K562 (cell line): Measurements from ENCODE around the gene FXYD1. TPM values are rescaled to one million over a fixed set of nuclear protein-coding genes. Genes with fewer than 3 reads are reported as not detected.
A peak's percentile ranks its signal among the peaks of the same experiment; 100 is the strongest.

Source experiments
- ATAC-seq: fragments of 200-7000 bp; cut with Tn5 transposase; 3 replicates; pipeline ENCODE4 v1.9.1; 2020; ENCODE audit warnings: moderate library complexity
- BruUV-seq: library from RNA; stranded (reverse); fragments of 400-500 nt; replicated peaks from 2 replicates; lab custom pipeline; 2021; lab: Mats Ljungman, UMichigan
- CTCF ChIA-PET: fragments of 300-600 bp; formaldehyde crosslinking; extraction: SDS; loops from one replicate; lab custom pipeline; 2021; ENCODE audit warnings: low intra/inter-chr PET ratio; lab: Yijun Ruan, JAX
- POLR2A ChIA-PET: fragments of 300-600, 350-650 bp; sonication (Branson Sonifier 250); formaldehyde crosslinking; extraction: SDS; loops from one replicate; lab custom pipeline; 2021; ENCODE audit warnings: antibody characterized with exemption, inconsistent platforms; lab: Yijun Ruan, JAX
- DNase-seq, 4 experiments: peaks; one replicate each; pipeline versions ENCODE4 v3.0.0 to v3.0.0-alpha.2; 2011 to 2018; ENCODE audit warnings: low spot score in 3 of 4, mixed read lengths in 3 of 4; ENCODE audit errors: extremely low read depth in 1 of 4
- FAIRE-seq: peaks from 2 replicates; lab custom pipeline; 2011; peaks lifted over from hg19 to GRCh38; lab: Jason Lieb, UNC
- H2AFZ ChIP-seq: 2 replicates; pipeline ENCODE4 v1.6.0; 2011; ENCODE audit warnings: low read depth, low read length, control low read depth, inconsistent platforms
- H3K27ac ChIP-seq: fragments of 200-600 bp; 3 replicates; pipeline ENCODE4 v1.8.0; 2011; ENCODE audit warnings: low read depth, mild to moderate bottlenecking, control low read depth, inconsistent platforms, low read length, moderate library complexity, mixed read lengths; ENCODE audit errors: extremely low read depth
- H3K27me3 ChIP-seq, 2 experiments: fragments of 300-600 bp in 1 of 2; 2 replicates in 1 of 2; 3 replicates in 1 of 2; pipeline versions ENCODE4 v1.6.0 to v1.8.0; 2011; ENCODE audit warnings: inconsistent platforms in 2 of 2, low read length in 2 of 2, mild to moderate bottlenecking in 1 of 2, mixed read lengths in 1 of 2, moderate library complexity in 1 of 2; ENCODE audit not compliant: control insufficient read depth in 2 of 2, insufficient read depth in 2 of 2
- H3K36me3 ChIP-seq: fragments of 300-600 bp; 3 replicates; pipeline ENCODE4 v1.8.0; 2011; ENCODE audit warnings: mild to moderate bottlenecking, low read length, inconsistent platforms; ENCODE audit not compliant: control insufficient read depth, insufficient read depth
- H3K4me1 ChIP-seq, 2 experiments: fragments of 200-600 bp in 1 of 2; replicated peaks in 1 of 2; 2 replicates in 1 of 2; 3 replicates in 1 of 2; pipeline versions ENCODE4 v1.5.1 to v1.8.0; 2011; ENCODE audit warnings: inconsistent platforms in 2 of 2, low read length in 2 of 2, mild to moderate bottlenecking in 1 of 2, mixed read lengths in 1 of 2, moderate library complexity in 1 of 2; ENCODE audit not compliant: control insufficient read depth in 2 of 2, insufficient read depth in 2 of 2
- H3K4me2 ChIP-seq: 2 replicates; pipeline ENCODE4 v1.6.1; 2011; ENCODE audit warnings: low read length, control low read depth, inconsistent platforms, mixed read lengths; ENCODE audit not compliant: insufficient read depth
- H3K4me3 ChIP-seq: fragments of 200-600 bp; sonication (generic), shearing (Covaris generic); 2 replicates; pipeline ENCODE4 v1.5.1; 2016; ENCODE audit warnings: control low read depth, inconsistent platforms
- H3K79me2 ChIP-seq: fragments of 200-600 bp; 3 replicates; pipeline ENCODE4 v1.8.0; 2011; ENCODE audit warnings: low read length, inconsistent platforms; ENCODE audit not compliant: control insufficient read depth, insufficient read depth
- H3K9ac ChIP-seq, 2 experiments: 2 replicates each; pipeline versions ENCODE4 v1.6.0 to v1.6.1; 2011; ENCODE audit warnings: low read depth in 2 of 2, low read length in 2 of 2, control low read depth in 1 of 2, inconsistent platforms in 1 of 2, mild to moderate bottlenecking in 1 of 2, mixed read lengths in 1 of 2; ENCODE audit not compliant: insufficient read depth in 1 of 2
- H3K9me1 ChIP-seq: one replicate; pipeline ENCODE4 v1.6.0; 2011; ENCODE audit warnings: inconsistent platforms, mild to moderate bottlenecking, low read length, moderate library complexity; ENCODE audit not compliant: control insufficient read depth, insufficient read depth
- H3K9me3 ChIP-seq: replicated peaks from 2 replicates; pipeline ENCODE4 v1.5.1; 2011; ENCODE audit warnings: low read depth, low read length, inconsistent platforms; ENCODE audit not compliant: control insufficient read depth, insufficient read depth
- H4K20me1 ChIP-seq: replicated peaks from 2 replicates; pipeline ENCODE4 v1.6.1; 2011; ENCODE audit warnings: low read length, inconsistent platforms, mixed read lengths; ENCODE audit not compliant: control insufficient read depth, insufficient read depth
- CHAMP1 ChIP-seq: fragments of 450-650 bp; IDR thresholded peaks from 2 replicates; pipeline ENCODE4 v1.6.1; 2016; ENCODE audit warnings: mild to moderate bottlenecking
- HES1 ChIP-seq: fragments of 450-650 bp; IDR thresholded peaks from 2 replicates; pipeline ENCODE4 v1.6.1; 2016; ENCODE audit warnings: low read depth, mild to moderate bottlenecking, moderate library complexity
- KDM1A ChIP-seq, 2 experiments: fragments of 450-650 bp; IDR thresholded peaks; 2 replicates each; pipeline ENCODE4 v1.6.1; 2016; ENCODE audit warnings: mild to moderate bottlenecking in 2 of 2
- POLR2G ChIP-seq: fragments of 200-400 bp; formaldehyde crosslinking; IDR thresholded peaks from 2 replicates; pipeline ENCODE4 v1.6.1; 2017; ENCODE audit warnings: low read depth, mild to moderate bottlenecking, antibody characterized with exemption, low read length, moderate library complexity
- RFX1 ChIP-seq: fragments of 450-650 bp; IDR thresholded peaks from 2 replicates; pipeline ENCODE4 v1.6.1; 2016; ENCODE audit warnings: mild to moderate bottlenecking, moderate library complexity
- SP1 ChIP-seq: sonication (generic); formaldehyde crosslinking; IDR thresholded peaks from 2 replicates; pipeline ENCODE4 v1.8.1; 2022; ENCODE audit warnings: mild to moderate bottlenecking, missing genetic modification reagents
- SUPT5H ChIP-seq: fragments of 450-650 bp; IDR thresholded peaks from 2 replicates; pipeline ENCODE4 v1.6.1; 2016
- VEZF1 ChIP-seq: fragments of 200-800 bp; sonication (Bioruptor generic); IDR thresholded peaks from 2 replicates; pipeline ENCODE4 v1.6.1; 2017; ENCODE audit warnings: missing genetic modification characterization, missing compliant biosample characterization
- ZBTB7A ChIP-seq: IDR thresholded peaks from 2 replicates; pipeline ENCODE4 v1.6.1; 2011; ENCODE audit warnings: low read depth, mild to moderate bottlenecking, low read length, moderate library complexity, borderline replicate concordance; ENCODE audit not compliant: control insufficient read depth
- ZNF134 ChIP-seq: fragments of 250-450 bp; sonication (Bioruptor Pico); conservative IDR thresholded peaks from 2 replicates; pipeline ENCODE4 v1.4.0; 2020
- ZNF740 ChIP-seq, 3 experiments: fragments of 200-800 bp in 1 of 3; sonication (Bioruptor generic) in 1 of 3; sonication (generic) in 1 of 3; formaldehyde crosslinking in 1 of 3; IDR thresholded peaks; 2 replicates each; pipeline versions ENCODE4 v1.6.1 to v1.8.0; 2016 to 2022; ENCODE audit warnings: mild to moderate bottlenecking in 2 of 3, missing compliant biosample characterization in 2 of 3, missing genetic modification characterization in 2 of 3, missing genetic modification reagents in 1 of 3
- WGBS: fragments of 100-300 bp; shearing (Covaris generic); methylation state at CpG from one replicate; pipeline ENCODE4 v1.1.6; 2016; ENCODE audit warnings: low coverage, mixed read lengths; ENCODE audit not compliant: insufficient coverage; ENCODE audit errors: missing lambda C conversion rate; 5-methylcytosine and 5-hydroxymethylcytosine counted together
- in situ Hi-C: fragments of 300-500 bp; cut with MboI; formaldehyde crosslinking; loops from 4 replicates; pipeline ENCODE4 v1.15.0; 2018; ENCODE audit warnings: inconsistent platforms, mixed read lengths
- intact Hi-C: fragments of 100-400 bp; cut with micrococcal nuclease; formaldehyde crosslinking; loops from 2 replicates; pipeline ENCODE4 v1.14.2; 2022
- polyA plus RNA-seq, 8 experiments: library from polyadenylated mRNA; depleted of rRNA in 4 of 8; stranded (reverse) in 5 of 8; unstranded in 3 of 8; fragments of >200 nt; fragmentation: Nextera tagmentation in 2 of 8; fragmentation: Illumina TruSeq in 1 of 8; extraction: Ambion mirVana in 2 of 8; extraction: Trizol in 1 of 8; gene quantifications; 2 replicates each; pipeline versions ENCODE4 v1.2.1 to v1.2.3, GENCODE V29; 2011 to 2014; ENCODE audit warnings: inconsistent platforms in 1 of 8, missing spikeins in 1 of 8
- total RNA-seq, 7 experiments: library from RNA; depleted of rRNA in 6 of 7; stranded (reverse); fragments of >200 nt in 6 of 7; fragmentation: Illumina TruSeq in 2 of 7; extraction: Trizol in 2 of 7; gene quantifications; 2 replicates each; pipeline versions ENCODE4 v1.2.1 to v1.2.3, GENCODE V29; 2011 to 2021; ENCODE audit warnings: low replicate concordance in 1 of 7

FXYD1 gene
- total and polyA plus RNA-seq, 9 of the 15 experiments (the other 6 are each of a cell fraction or from before 2014, with no cell fraction given) = 0.40 to 3.2 (median 1.8) TPM; not detected in 3

- in situ Hi-C loops = no loop called here
- peak within 1 kb of the TSS; percentile 42 to 89; a peak in 3 of 4 replicates for H3K9ac ChIP-seq
- peak within 1 kb of the TSS; percentile 43 for H3K4me3 ChIP-seq
- WGBS = 25% methylated on average over 7 of the region's 31 CpGs
- H3K9me3 ChIP-seq = no peaks in the 10 kb centered on the region
- ATAC-seq (no peak), DNase-seq (no peak), FAIRE-seq (no peak)
- intact Hi-C loops = loop anchor here (5.0 kb wide), 1 partner anchor 124 kb away; the partner anchor contains the start of gene USF2
- no peaks in the 10 kb centered on the region; a peak in 1 of 5 replicates for H3K27me3 ChIP-seq
- peaks cover 13 to 58% of the 10 kb centered on the region in 2 experiments for H3K4me1 ChIP-seq
- H3K4me2 ChIP-seq = peak within 1 kb of the TSS; percentile 78
- 0 out of 2 replicates have a peak, but pooled peaks have one; percentile 21 for TF ChIP-seq SP1 (CRISPR knock-in tag)
- TF ChIP-seq CHAMP1 = no peak
- TF ChIP-seq POLR2G = peak; percentile 45
- TF ChIP-seq ZBTB7A = 0 out of 2 replicates have a peak, but pooled peaks have one; percentile 38
- TF ChIP-seq VEZF1 (CRISPR knock-in tag) = peak; percentile 4; the same call in 1 of the 2 replicates
- no peak for TF ChIP-seq SUPT5H
- peak; percentile 44 for TF ChIP-seq ZNF740 (CRISPR knock-in tag; IDR thresholded peaks at IDR 0.05)
- TF ChIP-seq ZNF740 (tag; IDR thresholded peaks at IDR 0.05) = peak in 1 of 2 experiments; percentile 87; a peak in 2 of 4 replicates
- no peak for TF ChIP-seq HES1
- peak in 1 of 2 experiments; percentile 65; a peak in 2 of 4 replicates for TF ChIP-seq KDM1A (IDR thresholded peaks at IDR 0.05)
- TF ChIP-seq RFX1 = peak; percentile 89
- no peak for TF ChIP-seq ZNF134
- peaks cover 12% of the 10 kb centered on the region for H4K20me1 ChIP-seq
- H3K79me2 ChIP-seq = no peaks in the 10 kb centered on the region
- BruUV-seq = no TSS peak
- no peaks in the 10 kb centered on the region for H3K9me1 ChIP-seq
- H2AFZ ChIP-seq = peak within 1 kb of the TSS; percentile 95
- peak within 1 kb of the TSS; percentile 19; the same call in 1 of the 3 replicates for H3K27ac ChIP-seq
- ChIA-PET CTCF (no interaction called here), POLR2A (interaction anchor here (0.6 to 1.0 kb wide), 4 partner anchors 118 to 750 kb away, joined by 3 to 5 read pairs (median 3); no protein-coding TSS in a partner anchor)
- peaks cover 7% of the 10 kb centered on the region; the same call in 2 of the 3 replicates for H3K36me3 ChIP-seq
Observed at GRCh38 chr19:35143231-35143715, 4.6 kb downstream of the FXYD1 start, which contains the start of gene FXYD7. Gene FXYD7 (plus strand): TSS chr19:35143255. CDS start chr19:35143334, 79 bp downstream.
